GM13976 (cell line): ENCODE measurements around the gene RNASE4.

Source experiments
- DNase-seq: peaks from one replicate; pipeline ENCODE4 v3.0.0; 2012; ENCODE audit warnings: low spot score
- CTCF ChIP-seq: IDR thresholded peaks from 2 replicates; pipeline ENCODE4 v1.5.1; 2012; ENCODE audit warnings: borderline replicate concordance, mild to moderate bottlenecking; ENCODE audit not compliant: insufficient read depth; ENCODE audit errors: extremely low read depth, missing control alignments, control extremely low read depth
- in situ Hi-C: fragments of 300-500 bp; cut with MboI; formaldehyde crosslinking; loops from one replicate; pipeline ENCODE4 v1.12.0; 2022; ENCODE audit warnings: low sequenced_read_pairs, mixed read lengths, inconsistent platforms; ENCODE audit not compliant: unreplicated experiment

The RNASE4 gene

GRCh38 chr14:20671597-20672283 is 12.6 kb upstream of the RNASE4 start:
- in situ Hi-C loops = no loop called here
- DNase-seq = peak; percentile 21
- TF ChIP-seq CTCF = no peak

GRCh38 chr14:20675669-20676068 is 8.7 kb upstream of the RNASE4 start:
- DNase-seq = peak; percentile 43
- in situ Hi-C loops = no loop called here
- TF ChIP-seq CTCF = no peak

- in situ Hi-C loops = no loop called here
These were observed 8.3 kb upstream of the RNASE4 start for GRCh38 chr14:20676072-20676471.

GRCh38 chr14:20679907-20680306 is 4.5 kb upstream of the RNASE4 start:
- TF ChIP-seq CTCF = no peak
- DNase-seq = peak; percentile 28
- in situ Hi-C loops = loop anchor here (10.0 kb wide), 2 partner anchors 45 to 355 kb away; no protein-coding TSS in a partner anchor

More at GRCh38 chr14:20676072-20676471, 8.3 kb upstream of the RNASE4 start:
- no peak for TF ChIP-seq CTCF
- no peak for DNase-seq

GRCh38 chr14:20680363-20680762 is 4.0 kb upstream of the RNASE4 start:
- in situ Hi-C loops = loop anchor here (10.0 kb wide), 2 partner anchors 46 to 356 kb away; no protein-coding TSS in a partner anchor
- TF ChIP-seq CTCF = no peak
- DNase-seq = no peak

GRCh38 chr14:20680843-20681347 is 3.5 kb upstream of the RNASE4 start:
- DNase-seq = peak; percentile 63
- TF ChIP-seq CTCF = no peak
- in situ Hi-C loops = loop anchor here (10.0 kb wide), 2 partner anchors 46 to 356 kb away; no protein-coding TSS in a partner anchor
